ENCODE data around the gene ANKRD16.
A peak's percentile ranks its signal among the peaks of the same experiment; 100 is the strongest.

The ANKRD16 gene

GRCh38 chr10:5816170-5816569 lies 73.5 kb downstream of the ANKRD16 start:
- no peak for DNase-seq (ENCODE audit: low read depth, low spot score)
- Histone ChIP-seq H3K27ac (no peak overlapping the region), H3K36me3 (ENCODE audit: insufficient read depth, low read length) (no peaks in the 10 kb centered on the region), H3K9me3 (ENCODE audit: low read depth, low read length) (no peaks in the 10 kb centered on the region), H3K4me3 (no peak overlapping the region), H3K9ac (ENCODE audit: insufficient read length) (no peak overlapping the region)
- no peak for TF ChIP-seq FOXP2 (optimal IDR thresholded peaks at IDR 0.05; ENCODE audit: control extremely low read depth, extremely low read length, insufficient read depth)

DNA sequence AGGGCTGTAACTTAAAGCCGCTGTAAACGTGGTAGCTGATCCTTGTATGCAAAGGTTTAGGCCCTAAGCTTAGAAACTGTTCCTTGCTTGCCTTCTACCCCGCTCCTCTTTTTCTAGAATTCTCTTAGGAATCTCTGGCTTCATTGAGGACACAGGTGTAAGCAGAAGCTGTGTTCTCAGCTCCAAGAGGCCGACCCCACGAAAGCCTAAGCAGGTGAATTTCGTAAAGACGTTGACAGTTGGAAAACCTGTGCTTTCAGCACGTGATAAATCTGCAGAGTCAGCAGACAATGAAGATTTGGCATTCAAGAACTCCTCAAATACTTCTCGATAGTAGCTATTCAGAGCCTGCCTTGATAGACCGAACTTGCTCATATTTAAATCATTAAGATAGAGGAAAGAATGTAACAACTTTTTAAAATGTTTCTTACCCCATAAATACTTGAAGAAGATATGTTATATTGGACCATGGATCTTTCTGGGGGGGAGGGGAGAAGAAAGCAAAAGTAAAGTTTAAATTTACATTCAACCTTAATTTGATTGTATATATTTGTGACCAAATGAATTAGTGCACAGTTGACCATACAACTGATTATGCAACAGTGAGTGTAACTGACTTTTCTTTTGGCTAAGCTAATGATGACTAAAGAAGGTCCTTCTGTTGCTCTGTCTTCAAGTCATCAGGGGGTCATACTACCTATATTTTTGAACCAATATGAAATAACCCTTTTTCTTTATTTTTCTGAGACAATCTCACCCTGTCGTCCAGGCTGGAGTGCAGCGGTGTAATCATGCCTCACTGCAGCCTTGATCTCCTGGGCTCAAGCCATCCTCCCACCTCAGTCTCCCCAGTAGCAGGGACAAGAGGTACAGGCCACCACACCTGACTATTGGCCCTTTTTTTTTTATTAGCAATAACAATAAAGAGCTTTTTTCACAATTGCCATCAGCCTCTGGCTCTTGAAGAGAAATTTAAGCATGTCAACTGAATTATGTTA lies 75.3 kb downstream of the ANKRD16 start:
- Histone ChIP-seq H3K9me3 (ENCODE audit: low read depth, low read length) (no peaks in the 10 kb centered on the region), H3K9ac (ENCODE audit: insufficient read length) (peak overlapping the region; percentile 98), H3K4me3 (peak overlapping the region; percentile 89), H3K36me3 (ENCODE audit: insufficient read depth, low read length) (no peaks in the 10 kb centered on the region), H3K27ac (peak overlapping the region; percentile 90)
- TF ChIP-seq POLR2AphosphoS5 (IDR thresholded peaks at IDR 0.05; ENCODE audit: borderline replicate concordance, low read depth, low read length) (no peak), EZH2 (IDR thresholded peaks at IDR 0.05) (no peak), FOXP2 (optimal IDR thresholded peaks at IDR 0.05; ENCODE audit: control extremely low read depth, extremely low read length, insufficient read depth) (no peak)
- no peak for DNase-seq (ENCODE audit: low read depth, low spot score)

GRCh38 chr10:5813341-5814109 lies 76.2 kb downstream of the ANKRD16 start, which contains the start of gene GDI2:
Gene GDI2, minus strand, starts transcription at chr10:5813434. Its CDS starts 176 bp downstream, at chr10:5813258.
- H3K9me3 ChIP-seq (ENCODE audit: low read depth, low read length) = no peaks in the 10 kb centered on the region
- H3K4me3 ChIP-seq = peak within 1 kb of the TSS; percentile 89
- peak within 1 kb of the TSS; percentile 98 for H3K9ac ChIP-seq (ENCODE audit: insufficient read length)
- peak within 1 kb of the TSS; percentile 90 for H3K27ac ChIP-seq
- TF ChIP-seq POLR2AphosphoS5 (IDR thresholded peaks at IDR 0.05; ENCODE audit: borderline replicate concordance, low read depth, low read length) (peak; percentile 86), FOXP2 (optimal IDR thresholded peaks at IDR 0.05; ENCODE audit: control extremely low read depth, extremely low read length, insufficient read depth) (no peak)
- DNase-seq (ENCODE audit: low read depth, low spot score) = no peak
- no peaks in the 10 kb centered on the region for H3K36me3 ChIP-seq (ENCODE audit: insufficient read depth, low read length)

- H3K9ac ChIP-seq (ENCODE audit: insufficient read length) = peak overlapping the region; percentile 95
- peaks cover under 1% of the 10 kb centered on the region; the same call in 1 of the 2 replicates for H3K36me3 ChIP-seq (ENCODE audit: insufficient read depth, low read length)
- peak overlapping the region; percentile 89 for H3K4me3 ChIP-seq
- no peaks in the 10 kb centered on the region for H3K9me3 ChIP-seq (ENCODE audit: low read depth, low read length)
- peak overlapping the region; percentile 83 for H3K27ac ChIP-seq
- TF ChIP-seq EZH2 (IDR thresholded peaks at IDR 0.05) = no peak
- TF ChIP-seq POLR2AphosphoS5 (IDR thresholded peaks at IDR 0.05; ENCODE audit: borderline replicate concordance, low read depth, low read length) = no peak
- no peak for TF ChIP-seq FOXP2 (optimal IDR thresholded peaks at IDR 0.05; ENCODE audit: control extremely low read depth, extremely low read length, insufficient read depth)
- DNase-seq (ENCODE audit: low read depth, low spot score) = no peak
Observed at GRCh38 chr10:5813091-5813340, 76.7 kb downstream of the ANKRD16 start.

DNA sequence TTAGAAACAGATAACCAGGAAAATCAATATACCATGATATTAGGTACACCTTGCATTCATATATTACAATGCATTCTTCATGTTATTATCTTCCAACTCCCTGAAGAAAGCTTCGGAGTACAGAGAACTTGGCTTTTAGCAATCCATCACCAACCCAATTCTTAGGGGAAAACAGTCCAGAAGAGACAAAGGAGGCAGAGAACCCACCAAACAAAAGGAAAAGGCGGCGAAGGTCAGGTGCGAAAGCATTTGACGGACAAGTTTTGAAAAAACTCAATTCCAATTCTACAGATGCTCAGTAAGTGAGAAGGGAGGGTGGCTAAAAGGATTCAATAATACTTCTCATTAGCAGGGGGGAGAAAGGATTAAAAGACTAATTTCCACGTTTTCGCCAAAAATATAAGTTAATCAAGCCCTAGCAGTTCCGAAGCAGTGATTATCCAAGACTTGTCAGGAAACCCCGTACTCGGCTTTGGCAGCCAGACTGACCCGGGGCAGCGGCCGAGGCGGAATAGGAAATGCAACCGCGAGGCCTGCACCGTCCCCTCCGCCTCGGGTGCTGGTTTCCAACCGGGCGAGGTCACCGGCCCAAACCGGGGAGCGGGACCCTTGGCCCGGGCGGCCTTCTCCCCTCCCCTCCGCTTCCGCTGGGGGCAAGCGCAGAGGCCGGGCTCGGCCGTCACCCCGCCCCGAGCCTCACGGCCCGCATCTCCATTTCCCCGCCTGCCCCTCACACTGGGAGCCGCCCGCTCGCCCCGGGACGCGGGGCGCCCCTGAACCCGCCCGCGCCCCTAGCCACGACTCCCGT lies 77.2 kb downstream of the ANKRD16 start:
- Histone ChIP-seq H3K36me3 (ENCODE audit: insufficient read depth, low read length) (peaks cover 6% of the 10 kb centered on the region; the same call in 1 of the 2 replicates), H3K9ac (ENCODE audit: insufficient read length) (peak overlapping the region; percentile 95), H3K4me3 (peak overlapping the region; percentile 89), H3K27ac (peak overlapping the region; percentile 83), H3K9me3 (ENCODE audit: low read depth, low read length) (no peaks in the 10 kb centered on the region)
- TF ChIP-seq POLR2AphosphoS5 (IDR thresholded peaks at IDR 0.05; ENCODE audit: borderline replicate concordance, low read depth, low read length) = no peak
- no peak for TF ChIP-seq FOXP2 (optimal IDR thresholded peaks at IDR 0.05; ENCODE audit: control extremely low read depth, extremely low read length, insufficient read depth)
- no peak for TF ChIP-seq EZH2 (IDR thresholded peaks at IDR 0.05)
- DNase-seq (ENCODE audit: low read depth, low spot score) = no peak

Data from SK-N-MC (cell line).